Adrenal gland (tissue), 5 donors: ENCODE data around the gene CLEC2A.

Source experiments
- POLR2A ChIP-seq, 2 donors: fragments of 450-650 bp; IDR thresholded peaks; one replicate each; pipeline ENCODE4 v1.6.1; 2017; ENCODE audit warnings: antibody characterized with exemption in 2 of 2, mild to moderate bottlenecking in 2 of 2, moderate library complexity in 1 of 2
- TF ChIP-seq, protein P1 (sequence below), 6 experiments: fragments of 450-650 bp in 4 of 6; fragments of 200-600 bp in 2 of 6; sonication (generic) in 1 of 6; IDR thresholded peaks; 1 replicate in 5 of 6; 2 replicates in 1 of 6; pipeline versions ENCODE4 v1.5.1 to v1.8.0; 2016 to 2021; ENCODE audit warnings: antibody characterized with exemption in 6 of 6, mild to moderate bottlenecking in 2 of 6, moderate library complexity in 1 of 6
- donor health status: DM: no; HTN: no; CAD: no.

DNA sequence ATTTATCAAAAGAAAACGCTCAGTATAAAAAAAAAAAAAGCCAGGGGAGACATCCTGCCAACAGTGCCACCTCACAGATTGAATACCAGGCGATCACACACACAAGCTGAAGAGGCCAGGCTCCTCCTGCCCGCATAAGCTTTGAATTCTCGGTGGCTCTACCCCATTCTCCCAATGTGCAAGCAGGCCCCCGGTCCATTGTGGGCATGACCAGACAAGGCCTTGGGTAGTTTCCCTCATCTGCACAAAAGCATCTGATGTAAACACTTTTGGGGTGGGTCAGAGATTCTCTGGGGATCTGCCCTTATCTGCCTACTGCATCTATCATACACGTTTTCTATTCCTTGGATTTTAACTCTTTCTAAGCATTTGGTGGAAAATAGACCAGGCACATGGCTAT is 34.6 kb downstream of the CLEC2A start:
- TF ChIP-seq, protein P1, sequence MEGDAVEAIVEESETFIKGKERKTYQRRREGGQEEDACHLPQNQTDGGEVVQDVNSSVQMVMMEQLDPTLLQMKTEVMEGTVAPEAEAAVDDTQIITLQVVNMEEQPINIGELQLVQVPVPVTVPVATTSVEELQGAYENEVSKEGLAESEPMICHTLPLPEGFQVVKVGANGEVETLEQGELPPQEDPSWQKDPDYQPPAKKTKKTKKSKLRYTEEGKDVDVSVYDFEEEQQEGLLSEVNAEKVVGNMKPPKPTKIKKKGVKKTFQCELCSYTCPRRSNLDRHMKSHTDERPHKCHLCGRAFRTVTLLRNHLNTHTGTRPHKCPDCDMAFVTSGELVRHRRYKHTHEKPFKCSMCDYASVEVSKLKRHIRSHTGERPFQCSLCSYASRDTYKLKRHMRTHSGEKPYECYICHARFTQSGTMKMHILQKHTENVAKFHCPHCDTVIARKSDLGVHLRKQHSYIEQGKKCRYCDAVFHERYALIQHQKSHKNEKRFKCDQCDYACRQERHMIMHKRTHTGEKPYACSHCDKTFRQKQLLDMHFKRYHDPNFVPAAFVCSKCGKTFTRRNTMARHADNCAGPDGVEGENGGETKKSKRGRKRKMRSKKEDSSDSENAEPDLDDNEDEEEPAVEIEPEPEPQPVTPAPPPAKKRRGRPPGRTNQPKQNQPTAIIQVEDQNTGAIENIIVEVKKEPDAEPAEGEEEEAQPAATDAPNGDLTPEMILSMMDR (IDR thresholded peaks at IDR 0.05), result no peak
- TF ChIP-seq POLR2A (IDR thresholded peaks at IDR 0.05), result no peak
